ENCODE data around the gene NPHP4. TPM values are rescaled to one million over a fixed set of nuclear protein-coding genes. Genes with fewer than 3 reads are reported as not detected.

NPHP4 gene
- polyA plus RNA-seq, 1 donor (not counting 4 experiments of a cell fraction or from before 2014, with no cell fraction given), result 3.7 TPM

DNA sequence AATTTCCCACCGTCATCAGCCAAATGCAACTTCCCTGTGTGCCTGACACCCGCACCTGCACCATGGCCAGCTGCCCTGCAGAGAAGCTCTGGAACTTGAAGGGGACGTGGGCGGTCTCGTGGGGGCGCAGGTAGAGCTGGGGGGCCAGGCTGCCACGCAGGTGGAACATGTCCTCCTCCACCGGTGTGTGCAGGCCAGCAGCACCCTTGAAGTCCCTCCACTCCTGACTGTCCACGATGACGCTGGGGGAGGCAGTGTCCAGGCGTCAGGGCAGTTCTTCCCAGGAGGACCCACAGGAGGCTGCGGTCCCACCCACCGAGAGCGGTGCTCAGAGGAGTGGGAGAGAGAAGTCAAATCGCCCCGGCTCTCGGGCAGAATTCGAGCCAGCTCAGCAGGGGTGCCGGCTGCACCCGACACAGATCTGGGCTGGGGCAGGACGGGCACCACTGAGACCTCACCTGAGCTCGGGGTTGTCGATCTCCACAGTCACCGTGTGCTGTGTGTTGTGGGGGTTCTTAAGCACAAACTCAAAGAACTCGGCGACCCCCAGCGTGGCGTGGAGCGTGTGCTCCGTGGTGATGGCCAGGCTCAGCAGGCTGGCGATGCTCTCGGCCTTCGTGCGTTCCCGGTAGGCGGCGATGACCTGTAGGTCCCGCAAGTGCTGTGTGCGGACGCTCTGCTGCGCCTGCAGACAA is 117.7 kb downstream of the NPHP4 start:
- H3K4me3 ChIP-seq (ENCODE audit: control insufficient read depth in 2 of 3, extremely low read depth in 1 of 3, insufficient read depth in 2 of 3, low read depth in 1 of 3, low read length in 3 of 3), result no peak overlapping the region
- H3K9me1 ChIP-seq (ENCODE audit: control insufficient read depth, extremely low read depth, insufficient read depth, low read length), result no peaks in the 10 kb centered on the region
- no peak overlapping the region for H3K9ac ChIP-seq (ENCODE audit: control insufficient read depth, extremely low read depth, insufficient read depth, low read length)
- no peak overlapping the region for H2AFZ ChIP-seq (ENCODE audit: control insufficient read depth, low read length)
- H3K36me3 ChIP-seq (ENCODE audit: control insufficient read depth in 2 of 2, extremely low read depth in 1 of 2, insufficient read depth in 2 of 2, low read length in 2 of 2), result peaks cover 0 to 3% of the 10 kb centered on the region in 2 experiments
- TF ChIP-seq EZH2 (IDR thresholded peaks at IDR 0.05; ENCODE audit: low read length) (no peak), CTCF (optimal IDR thresholded peaks at IDR 0.05 in 1 of 3, IDR thresholded peaks at IDR 0.05 in 1 of 3, conservative IDR thresholded peaks at IDR 0.05 in 1 of 3; ENCODE audit: extremely low read depth in 1 of 3, insufficient read depth in 2 of 3, low read length in 3 of 3) (no peak)
- dilution Hi-C loops (cut with MboI; ENCODE audit: extremely low pct_ligation_motif_present, low sequenced_read_pairs), result no loop called here
- H3K4me1 ChIP-seq (ENCODE audit: control insufficient read depth, extremely low read depth, insufficient read depth, low read length), result no peaks in the 10 kb centered on the region
- no peak overlapping the region for H3K27ac ChIP-seq (ENCODE audit: control insufficient read depth, insufficient read depth, low read length)
- FAIRE-seq (no peak), DNase-seq (ENCODE audit: low read depth, low spot score) (no peak)
- no peaks in the 10 kb centered on the region for H3K79me2 ChIP-seq (ENCODE audit: control insufficient read depth, insufficient read depth, low read length)
- no peaks in the 10 kb centered on the region for H3K27me3 ChIP-seq (ENCODE audit: control insufficient read depth, extremely low read depth, insufficient read depth, low read length)
- H3K4me2 ChIP-seq (ENCODE audit: control insufficient read depth, extremely low read depth, insufficient read depth, low read depth, low read length), result no peak overlapping the region
- H3K9me3 ChIP-seq (ENCODE audit: control insufficient read depth, low read depth, low read length), result no peaks in the 10 kb centered on the region
- no peaks in the 10 kb centered on the region for H4K20me1 ChIP-seq (ENCODE audit: control insufficient read depth, extremely low read depth, insufficient read depth, low read length)

DNA sequence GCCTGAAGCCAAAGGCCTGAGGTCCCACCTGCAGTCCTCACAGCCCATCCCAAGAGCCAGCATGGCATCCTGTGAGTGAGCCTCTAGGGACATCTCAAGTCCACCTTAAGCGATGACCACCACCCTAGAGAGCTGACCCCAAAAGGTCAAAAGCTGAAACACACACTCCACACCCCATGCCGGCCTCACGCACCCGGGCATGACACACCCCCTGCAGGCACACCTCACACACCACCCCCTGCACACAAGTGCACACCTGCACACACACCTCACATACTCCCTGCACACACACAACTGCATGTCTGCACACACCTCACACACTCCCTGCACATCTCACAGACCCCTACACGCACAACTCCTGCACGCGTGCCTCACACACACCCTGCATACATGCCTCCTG is 118.7 kb downstream of the NPHP4 start:
- Histone ChIP-seq H2AFZ (ENCODE audit: control insufficient read depth, low read length) (no peak overlapping the region), H3K27ac (ENCODE audit: control insufficient read depth, insufficient read depth, low read length) (no peak overlapping the region), H3K4me3 (ENCODE audit: control insufficient read depth in 2 of 3, extremely low read depth in 1 of 3, insufficient read depth in 2 of 3, low read depth in 1 of 3, low read length in 3 of 3) (no peak overlapping the region), H3K9me1 (ENCODE audit: control insufficient read depth, extremely low read depth, insufficient read depth, low read length) (no peaks in the 10 kb centered on the region), H4K20me1 (ENCODE audit: control insufficient read depth, extremely low read depth, insufficient read depth, low read length) (no peaks in the 10 kb centered on the region), H3K9me3 (ENCODE audit: control insufficient read depth, low read depth, low read length) (peaks cover 2% of the 10 kb centered on the region), H3K9ac (ENCODE audit: control insufficient read depth, extremely low read depth, insufficient read depth, low read length) (no peak overlapping the region), H3K4me1 (ENCODE audit: control insufficient read depth, extremely low read depth, insufficient read depth, low read length) (no peaks in the 10 kb centered on the region), H3K79me2 (ENCODE audit: control insufficient read depth, insufficient read depth, low read length) (no peaks in the 10 kb centered on the region), H3K27me3 (ENCODE audit: control insufficient read depth, extremely low read depth, insufficient read depth, low read length) (no peaks in the 10 kb centered on the region), H3K4me2 (ENCODE audit: control insufficient read depth, extremely low read depth, insufficient read depth, low read depth, low read length) (no peak overlapping the region), H3K36me3 (ENCODE audit: control insufficient read depth in 2 of 2, extremely low read depth in 1 of 2, insufficient read depth in 2 of 2, low read length in 2 of 2) (peaks cover 0 to 3% of the 10 kb centered on the region in 2 experiments)
- dilution Hi-C loops (cut with MboI; ENCODE audit: extremely low pct_ligation_motif_present, low sequenced_read_pairs), result no loop called here
- DNase-seq (ENCODE audit: low read depth, low spot score), result no peak
- no peak for TF ChIP-seq CTCF (optimal IDR thresholded peaks at IDR 0.05 in 1 of 3, IDR thresholded peaks at IDR 0.05 in 1 of 3, conservative IDR thresholded peaks at IDR 0.05 in 1 of 3; ENCODE audit: extremely low read depth in 1 of 3, insufficient read depth in 2 of 3, low read length in 3 of 3)
- no peak for TF ChIP-seq EZH2 (IDR thresholded peaks at IDR 0.05; ENCODE audit: low read length)
- FAIRE-seq, result no peak
